Chondrocyte (in vitro differentiated cells): ENCODE measurements around the gene GJA10. TPM values are rescaled to one million over a fixed set of nuclear protein-coding genes. Genes with fewer than 3 reads are reported as not detected.

Experiments used
- total RNA-seq: library from RNA; stranded (reverse); gene quantifications from 3 replicates; pipeline ENCODE4 v1.2.1, GENCODE V29; 2021

GJA10 gene
- total RNA-seq, 1 donor from 2014 or later = not detected

Other genes with a start within 250 kb of the GJA10 start
- 32.2 to 35.8 TPM (median 32.9 TPM) in 3 replicates for gene MDN1, start 74.7 kb upstream of the GJA10 start, total RNA-seq
- 14.0 to 22.9 TPM (median 14.3 TPM) in 3 replicates for gene CASP8AP2, start 64.6 kb upstream of the GJA10 start, total RNA-seq